Esophagus muscularis mucosa (tissue), 4 donors: Measurements from ENCODE around the gene POLR3E.

ENCODE experiments used
- EP300 ChIP-seq: sonication (generic); formaldehyde crosslinking; IDR thresholded peaks from one replicate; pipeline ENCODE4 v1.6.1; 2017; ENCODE audit warnings: antibody characterized with exemption
- POLR2A ChIP-seq: fragments of 450-650 bp; IDR thresholded peaks from one replicate; pipeline ENCODE4 v1.6.1; 2017; ENCODE audit warnings: antibody characterized with exemption, moderate library complexity, mild to moderate bottlenecking, low read depth
- POLR2AphosphoS5 ChIP-seq, 2 donors: sonication (generic); formaldehyde crosslinking; IDR thresholded peaks; one replicate each; pipeline ENCODE4 v1.6.1; 2017; ENCODE audit warnings: antibody characterized with exemption in 2 of 2
- TF ChIP-seq, protein P1 (sequence below), 3 experiments: fragments of 200-600 bp in 2 of 3; fragments of 450-650 bp in 1 of 3; sonication (generic) in 2 of 3; IDR thresholded peaks; one replicate each; pipeline ENCODE4 v1.5.1; 2017 to 2019; ENCODE audit warnings: antibody characterized with exemption in 3 of 3, mild to moderate bottlenecking in 2 of 3, moderate library complexity in 1 of 3

DNA sequence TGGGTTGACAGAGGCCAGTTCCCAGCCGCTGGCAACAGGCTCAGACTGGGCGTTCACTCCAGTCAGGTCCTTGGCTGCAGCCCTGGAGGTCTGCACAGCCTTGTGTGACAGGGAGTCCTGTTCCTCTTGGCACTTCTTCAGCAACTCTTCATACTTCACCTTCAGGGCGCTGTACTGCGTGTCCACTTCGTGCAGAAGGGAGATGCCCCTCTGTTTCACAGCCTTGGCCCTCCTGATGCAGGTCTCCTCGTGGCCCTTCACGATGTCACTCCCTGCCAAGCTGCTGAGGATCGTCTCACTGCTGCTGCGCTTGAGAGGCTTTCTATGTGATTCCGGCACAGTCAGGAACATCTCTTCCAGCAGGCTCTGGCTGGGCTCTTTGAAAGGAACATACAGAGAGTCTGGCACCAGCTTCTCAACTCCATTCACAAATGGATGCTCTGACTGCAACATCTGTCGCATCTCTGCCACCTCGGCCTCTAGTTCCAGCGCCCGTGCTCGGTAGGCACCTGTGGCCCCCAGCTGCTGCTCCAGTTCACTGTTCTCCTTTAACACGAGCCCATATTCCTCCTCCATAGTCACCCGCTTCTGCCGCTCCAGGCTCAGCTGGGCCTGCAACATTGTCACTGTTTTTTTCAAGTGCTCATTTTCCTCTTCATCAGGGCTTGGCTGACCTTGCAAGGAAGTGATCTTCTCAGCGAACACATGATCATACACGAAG lies 50.1 kb downstream of the POLR3E start:
- no peak for TF ChIP-seq EP300
- TF ChIP-seq POLR2A: no peak
- TF ChIP-seq, protein P1, sequence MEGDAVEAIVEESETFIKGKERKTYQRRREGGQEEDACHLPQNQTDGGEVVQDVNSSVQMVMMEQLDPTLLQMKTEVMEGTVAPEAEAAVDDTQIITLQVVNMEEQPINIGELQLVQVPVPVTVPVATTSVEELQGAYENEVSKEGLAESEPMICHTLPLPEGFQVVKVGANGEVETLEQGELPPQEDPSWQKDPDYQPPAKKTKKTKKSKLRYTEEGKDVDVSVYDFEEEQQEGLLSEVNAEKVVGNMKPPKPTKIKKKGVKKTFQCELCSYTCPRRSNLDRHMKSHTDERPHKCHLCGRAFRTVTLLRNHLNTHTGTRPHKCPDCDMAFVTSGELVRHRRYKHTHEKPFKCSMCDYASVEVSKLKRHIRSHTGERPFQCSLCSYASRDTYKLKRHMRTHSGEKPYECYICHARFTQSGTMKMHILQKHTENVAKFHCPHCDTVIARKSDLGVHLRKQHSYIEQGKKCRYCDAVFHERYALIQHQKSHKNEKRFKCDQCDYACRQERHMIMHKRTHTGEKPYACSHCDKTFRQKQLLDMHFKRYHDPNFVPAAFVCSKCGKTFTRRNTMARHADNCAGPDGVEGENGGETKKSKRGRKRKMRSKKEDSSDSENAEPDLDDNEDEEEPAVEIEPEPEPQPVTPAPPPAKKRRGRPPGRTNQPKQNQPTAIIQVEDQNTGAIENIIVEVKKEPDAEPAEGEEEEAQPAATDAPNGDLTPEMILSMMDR (IDR thresholded peaks at IDR 0.05): no peak
- TF ChIP-seq POLR2AphosphoS5 (IDR thresholded peaks at IDR 0.05): peak in 1 of 2 donors; percentile 70
